Hepatocyte (in vitro differentiated cells): ENCODE data around the gene LHFPL4. TPM values are rescaled to one million over a fixed set of nuclear protein-coding genes. Genes with fewer than 3 reads are reported as not detected.

Experiments
- DNase-seq: peaks from one replicate; pipeline ENCODE4 v3.0.0-alpha.2; 2016; ENCODE audit warnings: low spot score
- H2AFZ ChIP-seq: fragments of 200-600 bp; sonication (generic); 2 replicates; pipeline ENCODE4 v1.6.0; 2016; ENCODE audit warnings: antibody characterized with exemption, mild to moderate bottlenecking
- H3K27ac ChIP-seq: fragments of 200-600 bp; sonication (generic); 2 replicates; pipeline ENCODE4 v1.5.1; 2016; ENCODE audit warnings: mild to moderate bottlenecking
- H3K27me3 ChIP-seq: fragments of 200-600 bp; sonication (generic); 2 replicates; pipeline ENCODE4 v1.6.1; 2016
- H3K36me3 ChIP-seq: fragments of 200-600 bp; sonication (generic); replicated peaks from 2 replicates; pipeline ENCODE4 v1.5.1; 2016; ENCODE audit warnings: low read depth; ENCODE audit not compliant: insufficient read depth
- H3K4me1 ChIP-seq: fragments of 200-600 bp; sonication (generic); 2 replicates; pipeline ENCODE4 v1.5.1; 2016; ENCODE audit warnings: mild to moderate bottlenecking, moderate library complexity; ENCODE audit not compliant: insufficient read depth
- H3K4me2 ChIP-seq: fragments of 200-600 bp; sonication (generic); 2 replicates; pipeline ENCODE4 v1.6.0; 2016
- H3K4me3 ChIP-seq: fragments of 200-600 bp; sonication (generic); 2 replicates; pipeline ENCODE4 v1.5.1; 2016; ENCODE audit warnings: mild to moderate bottlenecking
- H3K79me2 ChIP-seq: fragments of 200-600 bp; sonication (generic); 2 replicates; pipeline ENCODE4 v1.6.0; 2017; ENCODE audit warnings: mild to moderate bottlenecking
- H3K9me2 ChIP-seq: fragments of 200-600 bp; sonication (generic); replicated peaks from 2 replicates; pipeline ENCODE4 v1.6.0; 2017; ENCODE audit warnings: mild to moderate bottlenecking; ENCODE audit not compliant: insufficient read depth
- H3K9me3 ChIP-seq: fragments of 200-600 bp; sonication (generic); 2 replicates; pipeline ENCODE4 v1.5.1; 2016; ENCODE audit warnings: low read depth, mild to moderate bottlenecking
- H4K20me1 ChIP-seq: fragments of 200-600 bp; sonication (generic); 2 replicates; pipeline ENCODE4 v1.6.0; 2016; ENCODE audit warnings: mild to moderate bottlenecking; ENCODE audit not compliant: insufficient read depth, poor library complexity, severe bottlenecking
- CTCF ChIP-seq: fragments of 200-600 bp; sonication (generic); IDR thresholded peaks from 2 replicates; pipeline ENCODE4 v1.5.1; 2016; ENCODE audit warnings: antibody characterized with exemption, mild to moderate bottlenecking; ENCODE audit not compliant: poor library complexity
- EZH2 ChIP-seq: fragments of 200-600 bp; sonication (generic); IDR thresholded peaks from 2 replicates; pipeline ENCODE4 v1.6.1; 2016; ENCODE audit warnings: antibody characterized with exemption, mild to moderate bottlenecking, borderline replicate concordance
- EZH2phosphoT487 ChIP-seq: fragments of 200-600 bp; sonication (generic); IDR thresholded peaks from one replicate; pipeline ENCODE4 v1.6.1; 2018; ENCODE audit warnings: antibody characterized with exemption, mild to moderate bottlenecking, low read depth, moderate library complexity; ENCODE audit not compliant: unreplicated experiment, severe bottlenecking
- WGBS: methylation state at CpG from one replicate; pipeline ENCODE4 v1.1.6; 2016; ENCODE audit warnings: low lambda C conversion rate; ENCODE audit errors: missing lambda C conversion rate; 5-methylcytosine and 5-hydroxymethylcytosine counted together
- polyA plus RNA-seq: library from polyadenylated mRNA; unstranded; fragments of >200 nt; fragmentation: Nextera tagmentation; extraction: Ambion mirVana; gene quantifications from 2 replicates; pipeline ENCODE4 v1.2.1, GENCODE V29; 2016
- total RNA-seq: library from RNA; depleted of rRNA; stranded (reverse); fragments of >200 nt; gene quantifications from 2 replicates; pipeline ENCODE4 v1.2.3, GENCODE V29; 2014

The LHFPL4 gene
- total and polyA plus RNA-seq, 2 experiments from 2014 or later, result 0.34 TPM; not detected in 1

- H3K9me3 ChIP-seq, result no peaks in the 10 kb centered on the region
- H3K27ac ChIP-seq, result no peak overlapping the region
- H2AFZ ChIP-seq, result no peak overlapping the region
- 90% methylated on average over 7 of the region's 7 CpGs for WGBS
- peaks cover 16% of the 10 kb centered on the region for H3K27me3 ChIP-seq
- H4K20me1 ChIP-seq, result no peaks in the 10 kb centered on the region
- no peak overlapping the region for H3K4me3 ChIP-seq
- TF ChIP-seq CTCF, result no peak
- no peak for TF ChIP-seq EZH2phosphoT487
- no peak for TF ChIP-seq EZH2
- H3K4me2 ChIP-seq, result no peak overlapping the region
- no peaks in the 10 kb centered on the region for H3K79me2 ChIP-seq
- H3K36me3 ChIP-seq, result no peaks in the 10 kb centered on the region
- no peaks in the 10 kb centered on the region for H3K9me2 ChIP-seq
- DNase-seq, result no peak
- no peaks in the 10 kb centered on the region for H3K4me1 ChIP-seq
Observed at GRCh38 chr3:9512456-9513045, 41.1 kb downstream of the LHFPL4 start.

DNA sequence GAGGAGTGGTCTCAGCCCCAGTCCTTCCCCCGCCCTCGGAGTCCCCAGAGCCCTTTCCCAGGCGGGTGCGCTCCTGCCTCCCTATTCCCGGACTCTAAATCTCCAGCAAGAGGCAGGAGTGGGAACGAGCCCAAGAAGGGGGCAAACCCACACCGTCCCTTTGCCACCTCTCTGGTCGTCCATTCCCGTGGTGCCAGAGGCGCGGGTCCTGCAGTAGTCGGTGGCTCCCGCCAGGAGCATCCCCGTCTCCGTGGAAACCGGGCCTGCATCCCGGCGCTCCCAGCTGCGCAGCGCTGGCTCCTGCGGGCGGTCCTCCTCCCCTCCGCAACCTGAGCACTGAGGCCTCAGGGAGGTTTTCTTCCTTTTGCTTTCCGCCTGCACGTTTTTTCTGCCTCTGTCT lies 44.8 kb downstream of the LHFPL4 start:
- Histone ChIP-seq H3K4me3 (no peak overlapping the region), H3K79me2 (no peaks in the 10 kb centered on the region), H2AFZ (no peak overlapping the region), H3K4me2 (no peak overlapping the region), H3K36me3 (no peaks in the 10 kb centered on the region), H3K4me1 (no peaks in the 10 kb centered on the region), H3K27me3 (peaks cover 16% of the 10 kb centered on the region), H3K9me2 (no peaks in the 10 kb centered on the region), H4K20me1 (no peaks in the 10 kb centered on the region), H3K9me3 (no peaks in the 10 kb centered on the region), H3K27ac (no peak overlapping the region)
- WGBS, result 55% methylated on average over 24 of the region's 25 CpGs
- no peak for TF ChIP-seq CTCF
- no peak for TF ChIP-seq EZH2
- TF ChIP-seq EZH2phosphoT487, result no peak
- DNase-seq, result no peak

DNA sequence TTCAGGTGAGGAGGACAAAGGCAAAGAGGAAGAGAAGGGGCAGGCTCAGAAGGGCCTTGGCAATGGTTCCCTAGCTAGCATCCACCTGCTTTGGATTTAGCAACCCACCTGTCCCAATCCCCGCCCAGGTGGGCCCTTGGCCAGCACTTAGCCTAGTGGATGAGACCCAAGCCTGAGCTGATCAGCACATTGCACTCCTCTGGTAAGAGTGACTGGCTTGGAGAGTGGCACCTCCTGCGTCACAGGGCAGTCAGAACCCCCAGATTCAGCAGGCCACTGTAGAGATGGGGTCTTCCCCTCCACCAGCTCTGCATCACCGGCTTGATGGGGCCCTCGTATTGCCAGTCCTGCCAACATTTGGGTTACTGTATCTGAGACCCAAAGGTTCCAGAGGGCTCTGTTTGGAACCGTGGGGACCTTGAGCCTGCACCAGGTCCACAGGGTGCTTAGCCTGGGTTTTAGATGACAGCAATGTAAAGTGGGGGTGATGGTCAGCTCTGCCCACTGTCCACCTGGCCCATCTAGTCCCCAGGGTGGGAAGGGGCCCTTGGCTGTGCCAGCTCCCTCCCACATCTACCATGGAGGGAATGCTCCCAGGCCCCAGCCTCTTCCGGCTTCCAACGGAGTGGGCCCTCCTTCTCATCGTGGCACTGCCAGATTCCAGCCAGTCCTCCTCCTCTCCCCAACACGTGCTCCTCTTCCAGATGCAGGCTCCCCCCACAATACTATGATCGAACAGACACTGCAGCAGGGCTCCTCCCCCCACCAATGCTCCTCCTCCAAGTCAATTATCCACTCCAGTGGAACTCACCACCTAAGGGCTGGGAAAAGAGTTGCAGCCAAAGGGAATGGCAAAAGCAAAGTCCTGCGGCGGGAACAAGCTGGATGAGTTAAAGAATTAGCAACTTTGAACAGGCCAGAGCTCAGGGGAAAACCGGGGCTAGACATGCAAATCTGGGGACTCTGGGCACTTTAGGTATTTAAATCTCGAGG lies 45.7 kb downstream of the LHFPL4 start:
- H3K36me3 ChIP-seq, result no peaks in the 10 kb centered on the region
- H3K9me2 ChIP-seq, result no peaks in the 10 kb centered on the region
- no peak overlapping the region for H3K4me3 ChIP-seq
- DNase-seq, result no peak
- no peaks in the 10 kb centered on the region for H3K9me3 ChIP-seq
- H4K20me1 ChIP-seq, result no peaks in the 10 kb centered on the region
- no peak overlapping the region for H3K27ac ChIP-seq
- TF ChIP-seq CTCF (no peak), EZH2phosphoT487 (no peak), EZH2 (no peak)
- no peaks in the 10 kb centered on the region for H3K79me2 ChIP-seq
- H3K27me3 ChIP-seq, result peaks cover 16% of the 10 kb centered on the region
- no peaks in the 10 kb centered on the region for H3K4me1 ChIP-seq
- H2AFZ ChIP-seq, result no peak overlapping the region
- 74% methylated on average over 14 of the region's 14 CpGs for WGBS
- no peak overlapping the region for H3K4me2 ChIP-seq
